Mucosa of descending colon (tissue), 3 donors: ENCODE results near the gene PHKB. TPM values are rescaled to one million over a fixed set of nuclear protein-coding genes. Genes with fewer than 3 reads are reported as not detected.

Source experiments
- ATAC-seq: fragments of 200-7000 bp; cut with Tn5 transposase; one replicate; pipeline ENCODE4 v1.9.1; 2020; ENCODE audit warnings: mild to moderate bottlenecking, moderate library complexity
- DNase-seq, 3 donors: peaks; one replicate each; pipeline ENCODE4 v3.0.0-alpha.2; 2020
- H3K36me3 ChIP-seq: fragments of 200-600 bp; one replicate; pipeline ENCODE4 v1.8.0; 2021; ENCODE audit warnings: low read depth, mild to moderate bottlenecking
- H3K4me1 ChIP-seq: fragments of 200-600 bp; one replicate; pipeline ENCODE4 v1.8.0; 2021; ENCODE audit warnings: low read depth, mild to moderate bottlenecking
- H3K4me3 ChIP-seq: fragments of 200-600 bp; one replicate; pipeline ENCODE4 v1.8.0; 2021; ENCODE audit warnings: mild to moderate bottlenecking
- H3K9me3 ChIP-seq: fragments of 200-600 bp; one replicate; pipeline ENCODE4 v1.8.0; 2021; ENCODE audit warnings: mild to moderate bottlenecking
- CTCF ChIP-seq: fragments of 200-600 bp; IDR thresholded peaks from one replicate; pipeline ENCODE4 v1.8.0; 2022; ENCODE audit warnings: antibody characterized with exemption, mild to moderate bottlenecking
- intact Hi-C, 2 donors: fragments of 100-400 bp; cut with DNase I in 1 of 2; cut with micrococcal nuclease in 1 of 2; formaldehyde crosslinking; loops; one replicate each; pipeline versions ENCODE4 v1.11.0 to v1.11.1; 2022; cut with DNase I, micrococcal nuclease
- total RNA-seq, 3 donors: library from RNA; stranded (reverse); fragmentation: NEBNext Ultra II Directional in 2 of 3; extraction: Animal tissue kit (Norgen Biotek cat#: 25700) in 2 of 3; gene quantifications; one replicate each; pipeline versions ENCODE4 v1.2.1 to v1.2.4, GENCODE V29; 2021 to 2023
- donor health status: DM: no; HTN: no; CAD: no; lungs with moderate emphysema.
- donor health status: DM: no; HTN: no; CAD: no.
- donor health status: DM: no; HTN: yes; CAD: no.

Gene PHKB
- total RNA-seq, 3 donors from 2014 or later = 67.8 to 101 (median 81.4) TPM

- DNase-seq = no peak
- intact Hi-C loops = no loop called here
Measured at GRCh38 chr16:47636501-47637099, 175.5 kb downstream of the PHKB start.

GRCh38 chr16:47638175-47638574 lies 177.0 kb downstream of the PHKB start:
- H3K4me1 ChIP-seq = no peaks in the 10 kb centered on the region
- no peaks in the 10 kb centered on the region for H3K36me3 ChIP-seq
- intact Hi-C loops = no loop called here
- DNase-seq (no peak), ATAC-seq (no peak)
- H3K4me3 ChIP-seq = no peak overlapping the region
- no peak for TF ChIP-seq CTCF
- no peaks in the 10 kb centered on the region for H3K9me3 ChIP-seq

More at GRCh38 chr16:47636501-47637099, 175.5 kb downstream of the PHKB start:
- H3K9me3 ChIP-seq = no peaks in the 10 kb centered on the region
- no peak for ATAC-seq
- H3K4me1 ChIP-seq = no peaks in the 10 kb centered on the region
- no peak overlapping the region for H3K4me3 ChIP-seq
- no peak for TF ChIP-seq CTCF
- no peaks in the 10 kb centered on the region for H3K36me3 ChIP-seq

- intact Hi-C loops = no loop called here
- Histone ChIP-seq H3K4me3 (no peak overlapping the region), H3K36me3 (no peaks in the 10 kb centered on the region), H3K9me3 (no peaks in the 10 kb centered on the region), H3K4me1 (no peaks in the 10 kb centered on the region)
- ATAC-seq (no peak), DNase-seq (no peak)
- no peak for TF ChIP-seq CTCF
Measured at GRCh38 chr16:47640661-47641060, 179.5 kb downstream of the PHKB start.

GRCh38 chr16:47643323-47644000 lies 182.3 kb downstream of the PHKB start:
- Histone ChIP-seq H3K4me1 (no peaks in the 10 kb centered on the region), H3K36me3 (no peaks in the 10 kb centered on the region), H3K9me3 (no peaks in the 10 kb centered on the region), H3K4me3 (no peak overlapping the region)
- intact Hi-C loops = no loop called here
- no peak for ATAC-seq
- TF ChIP-seq CTCF = no peak
- DNase-seq = no peak

GRCh38 chr16:47644166-47644565 lies 183.0 kb downstream of the PHKB start:
- H3K4me3 ChIP-seq = no peak overlapping the region
- H3K4me1 ChIP-seq = no peaks in the 10 kb centered on the region
- no peaks in the 10 kb centered on the region for H3K36me3 ChIP-seq
- no peaks in the 10 kb centered on the region for H3K9me3 ChIP-seq
- intact Hi-C loops = no loop called here
- DNase-seq (no peak), ATAC-seq (no peak)
- TF ChIP-seq CTCF = no peak
